GM18951 (cell line): ENCODE results near the gene GALNT7.

Experiments
- POLR2A ChIP-seq: IDR thresholded peaks from 4 replicates; pipeline ENCODE4 v1.6.1; 2011; ENCODE audit warnings: mild to moderate bottlenecking; ENCODE audit not compliant: insufficient read length, insufficient read depth; ENCODE audit errors: extremely low read depth
- in situ Hi-C: fragments of 300-500 bp; cut with MboI; formaldehyde crosslinking; loops from one replicate; pipeline ENCODE4 v1.12.0; 2022; ENCODE audit warnings: low sequenced_read_pairs, mixed read lengths, inconsistent platforms; ENCODE audit not compliant: unreplicated experiment

Gene GALNT7

GRCh38 chr4:173242466-173243250 lies 74.0 kb downstream of the GALNT7 start:
- in situ Hi-C loops: no loop called here
- no peak for TF ChIP-seq POLR2A

- in situ Hi-C loops: no loop called here
Measured at GRCh38 chr4:173243321-173243720, 74.7 kb downstream of the GALNT7 start.

GRCh38 chr4:173243917-173244658 lies 75.5 kb downstream of the GALNT7 start:
- in situ Hi-C loops: no loop called here
- no peak for TF ChIP-seq POLR2A

More at GRCh38 chr4:173243321-173243720, 74.7 kb downstream of the GALNT7 start:
- TF ChIP-seq POLR2A: no peak

GRCh38 chr4:173245952-173246351 lies 77.3 kb downstream of the GALNT7 start:
- TF ChIP-seq POLR2A: no peak
- in situ Hi-C loops: no loop called here

- in situ Hi-C loops: no loop called here
- TF ChIP-seq POLR2A: no peak
Measured at GRCh38 chr4:173246719-173247118, 78.1 kb downstream of the GALNT7 start.

GRCh38 chr4:173247321-173247720 lies 78.7 kb downstream of the GALNT7 start:
- in situ Hi-C loops: no loop called here
- TF ChIP-seq POLR2A: no peak

GRCh38 chr4:173248690-173249089 lies 80.1 kb downstream of the GALNT7 start:
- TF ChIP-seq POLR2A: no peak
- in situ Hi-C loops: no loop called here

- TF ChIP-seq POLR2A: no peak
- in situ Hi-C loops: no loop called here
Measured at GRCh38 chr4:173252024-173252935, 83.7 kb downstream of the GALNT7 start.

GRCh38 chr4:173253561-173253960 lies 85.0 kb downstream of the GALNT7 start:
- in situ Hi-C loops: no loop called here

GRCh38 chr4:173254646-173255045 lies 86.0 kb downstream of the GALNT7 start:
- TF ChIP-seq POLR2A: no peak
- in situ Hi-C loops: loop anchor here (5.0 kb wide), 1 partner anchor 237 kb away; no protein-coding TSS in a partner anchor

More at GRCh38 chr4:173253561-173253960, 85.0 kb downstream of the GALNT7 start:
- no peak for TF ChIP-seq POLR2A

GRCh38 chr4:173256825-173257224 lies 88.2 kb downstream of the GALNT7 start:
- in situ Hi-C loops: loop anchor here (5.0 kb wide), 1 partner anchor 240 kb away; no protein-coding TSS in a partner anchor
- no peak for TF ChIP-seq POLR2A

GRCh38 chr4:173257732-173258717 lies 89.4 kb downstream of the GALNT7 start:
- in situ Hi-C loops: loop anchor here (5.0 kb wide), 1 partner anchor 241 kb away; no protein-coding TSS in a partner anchor
- no peak for TF ChIP-seq POLR2A
